Esophagus squamous epithelium (tissue), 5 donors: Measurements from ENCODE around the gene DCANP1. TPM values are rescaled to one million over a fixed set of nuclear protein-coding genes. Genes with fewer than 3 reads are reported as not detected.

Experiments
- DNase-seq: peaks from one replicate; lab custom pipeline; 2025; lab: John Stamatoyannopoulos, UW
- H3K27ac ChIP-seq, 4 donors: fragments of 200-600 bp; sonication (generic); one replicate each; pipeline ENCODE4 v1.5.1; 2016 to 2019; ENCODE audit warnings: mild to moderate bottlenecking in 1 of 4
- H3K27me3 ChIP-seq, 4 donors: fragments of 200-600 bp; sonication (generic); 1 replicate in 3 of 4; 2 replicates in 1 of 4; pipeline versions ENCODE4 v1.5.1 to v1.6.0; 2017 to 2021; ENCODE audit warnings: antibody characterized with exemption in 1 of 4
- H3K36me3 ChIP-seq, 3 donors: fragments of 200-600 bp; sonication (generic); one replicate each; pipeline ENCODE4 v1.5.1; 2016 to 2019
- H3K4me1 ChIP-seq, 3 donors: fragments of 200-600 bp; sonication (generic); one replicate each; pipeline ENCODE4 v1.5.1; 2017 to 2019
- H3K4me3 ChIP-seq, 4 donors: fragments of 200-600 bp; sonication (generic); 1 replicate in 3 of 4; 2 replicates in 1 of 4; pipeline ENCODE4 v1.5.1; 2016 to 2019; ENCODE audit warnings: mild to moderate bottlenecking in 2 of 4, moderate library complexity in 1 of 4
- H3K9me3 ChIP-seq, 3 donors: fragments of 200-600 bp; sonication (generic); one replicate each; pipeline ENCODE4 v1.5.1; 2016 to 2019
- CTCF ChIP-seq, 6 experiments: fragments of 450-650 bp in 4 of 6; fragments of 200-600 bp in 2 of 6; sonication (generic) in 2 of 6; IDR thresholded peaks; one replicate each; pipeline ENCODE4 v1.5.1; 2016 to 2019; ENCODE audit warnings: antibody characterized with exemption in 6 of 6, mild to moderate bottlenecking in 4 of 6, moderate library complexity in 4 of 6
- POLR2A ChIP-seq, 4 donors: fragments of 450-650 bp; IDR thresholded peaks; one replicate each; pipeline ENCODE4 v1.6.1; 2017; ENCODE audit warnings: antibody characterized with exemption in 4 of 4, mild to moderate bottlenecking in 4 of 4, moderate library complexity in 3 of 4
- WGBS, 2 donors: methylation state at CpG; one replicate each; pipeline ENCODE4 v1.1.5; 2018; 5-methylcytosine and 5-hydroxymethylcytosine counted together
- intact Hi-C: fragments of 100-400 bp; cut with DNase I; formaldehyde crosslinking; loops from one replicate; pipeline ENCODE4 v1.15.0; 2022
- total RNA-seq, 4 donors: library from RNA; depleted of rRNA; stranded (reverse); fragments of >200 nt; gene quantifications; one replicate each; pipeline ENCODE4 v1.1.0, GENCODE V29; 2016
- donor health status: DM: yes; HTN: yes; CAD: no.

DCANP1 gene
- total RNA-seq, 4 donors from 2014 or later = 0.44 to 0.57 TPM; not detected in 2

GRCh38 chr5:135436951-135437418 is 10.2 kb downstream of the DCANP1 start:
- intact Hi-C loops = no loop called here
- DNase-seq = no peak
- H3K4me3 ChIP-seq = no peak overlapping the region
- 44 to 69% methylated on average over 3 to 7 of the region's 7 CpGs for WGBS, 2 donors
- no peak for TF ChIP-seq POLR2A (IDR thresholded peaks at IDR 0.05)
- no peak for TF ChIP-seq CTCF (IDR thresholded peaks at IDR 0.05)
- peaks cover 0 to 15% (median 9%) of the 10 kb centered on the region in 3 donors for H3K4me1 ChIP-seq
- H3K27ac ChIP-seq = peak overlapping the region in 2 of 4 donors; percentile 2 to 16
- peaks cover 0 to 55% (median 0%) of the 10 kb centered on the region in 4 donors for H3K27me3 ChIP-seq
- H3K36me3 ChIP-seq = no peaks in the 10 kb centered on the region
- H3K9me3 ChIP-seq = no peaks in the 10 kb centered on the region

- Histone ChIP-seq H3K4me1 (peaks cover 0 to 9% (median 8%) of the 10 kb centered on the region in 3 donors), H3K27me3 (peaks cover 0 to 55% (median 0%) of the 10 kb centered on the region in 4 donors), H3K9me3 (no peaks in the 10 kb centered on the region), H3K4me3 (no peak overlapping the region), H3K27ac (no peak overlapping the region), H3K36me3 (no peaks in the 10 kb centered on the region)
- no peak for TF ChIP-seq POLR2A (IDR thresholded peaks at IDR 0.05)
- no peak for TF ChIP-seq CTCF (IDR thresholded peaks at IDR 0.05)
- no peak for DNase-seq
- 69 to 82% methylated on average over 3 to 5 of the region's 9 CpGs for WGBS, 2 donors
- intact Hi-C loops = no loop called here
Measured at GRCh38 chr5:135435467-135436330, 11.4 kb downstream of the DCANP1 start.

GRCh38 chr5:135434591-135435466 is 12.3 kb downstream of the DCANP1 start:
- no peak for DNase-seq
- H3K9me3 ChIP-seq = no peaks in the 10 kb centered on the region
- H3K4me1 ChIP-seq = peaks cover 0 to 9% (median 8%) of the 10 kb centered on the region in 3 donors
- no peak for TF ChIP-seq POLR2A (IDR thresholded peaks at IDR 0.05)
- no peak for TF ChIP-seq CTCF (IDR thresholded peaks at IDR 0.05)
- H3K27ac ChIP-seq = no peak overlapping the region
- WGBS, 2 donors = 67 to 72% methylated on average over 13 to 18 of the region's 24 CpGs
- H3K27me3 ChIP-seq = peaks cover 0 to 55% (median 0%) of the 10 kb centered on the region in 4 donors
- no peak overlapping the region for H3K4me3 ChIP-seq
- intact Hi-C loops = no loop called here
- H3K36me3 ChIP-seq = no peaks in the 10 kb centered on the region

GRCh38 chr5:135433681-135434426 is 13.3 kb downstream of the DCANP1 start:
- WGBS, 2 donors = 72 to 73% methylated on average over 4 to 7 of the region's 12 CpGs
- Histone ChIP-seq H3K4me3 (no peak overlapping the region), H3K27ac (peak overlapping the region in 1 of 4 donors; percentile 52), H3K36me3 (no peaks in the 10 kb centered on the region), H3K9me3 (peaks cover 0 to 4% (median under 1%) of the 10 kb centered on the region in 3 donors), H3K4me1 (peaks cover 0 to 9% (median 8%) of the 10 kb centered on the region in 3 donors), H3K27me3 (peaks cover 0 to 54% (median 0%) of the 10 kb centered on the region in 4 donors)
- intact Hi-C loops = no loop called here
- no peak for DNase-seq
- TF ChIP-seq CTCF (IDR thresholded peaks at IDR 0.05) (no peak), POLR2A (IDR thresholded peaks at IDR 0.05) (no peak)
